DMS 273 treated with DMSO at 0.1 percent for 48 hours (cell line): ENCODE measurements around the gene PLA2G2C.

Experiments used
- DNase-seq: peaks from one replicate; lab custom pipeline; 2025; lab: John Stamatoyannopoulos, UW

Gene PLA2G2C

DNA sequence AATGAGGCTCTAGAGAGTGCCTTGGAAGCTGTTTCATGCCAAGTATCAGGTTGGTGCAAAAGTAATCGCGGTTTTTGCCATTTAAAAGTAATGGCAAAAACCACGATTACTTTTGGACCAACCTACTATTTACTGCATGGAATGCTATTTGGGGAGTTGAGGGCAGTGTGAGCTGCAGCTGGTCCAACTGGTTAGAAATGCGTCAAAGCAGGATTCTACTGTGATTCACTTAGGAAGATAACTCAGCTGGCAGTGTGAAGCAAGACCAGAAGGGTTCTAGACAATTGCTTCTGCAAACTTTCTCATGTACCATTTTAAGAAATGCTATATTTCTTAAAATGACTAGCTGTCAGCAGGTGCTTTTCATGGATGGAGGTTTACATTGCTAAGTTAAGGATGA lies 21.2 kb upstream of the PLA2G2C start:
- DNase-seq, result no peak

DNA sequence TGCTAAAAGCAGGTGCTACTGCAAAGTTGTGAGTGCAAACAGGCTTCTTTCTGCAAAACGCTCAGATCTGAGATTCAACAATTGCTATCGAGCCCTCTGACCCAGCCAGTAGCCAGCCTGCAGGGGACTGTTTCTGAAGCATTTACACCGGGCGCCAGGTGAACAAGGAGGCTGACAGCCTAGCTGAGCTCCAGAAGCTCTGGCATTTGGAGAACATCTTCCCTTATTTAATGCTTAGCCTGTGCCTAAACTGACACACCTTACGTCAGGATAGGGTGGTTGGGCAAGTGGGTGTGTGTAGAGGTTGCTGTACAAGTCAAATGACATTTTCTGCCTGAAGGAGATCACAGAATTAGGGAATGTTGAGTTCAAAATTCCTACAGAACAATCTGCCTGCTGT lies 15.8 kb upstream of the PLA2G2C start:
- no peak for DNase-seq

DNA sequence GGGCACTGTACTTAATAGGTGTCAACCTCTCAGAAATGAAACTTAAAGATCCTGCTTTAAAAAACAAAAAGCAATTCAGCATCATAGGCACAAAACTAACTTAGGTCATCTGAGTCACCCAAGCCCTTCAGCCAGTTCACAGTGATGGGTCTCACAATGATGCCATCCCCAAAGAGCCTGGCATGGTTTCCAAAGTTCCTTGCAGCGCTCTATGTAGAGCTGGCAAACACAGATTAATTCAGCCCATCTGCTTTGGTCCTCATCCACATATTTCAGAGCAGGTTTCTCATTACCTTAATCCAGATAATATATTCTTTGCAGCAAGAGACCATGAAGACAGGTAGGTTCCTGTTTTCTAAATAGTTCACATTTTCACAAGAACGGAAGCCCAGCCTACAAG lies 14.6 kb upstream of the PLA2G2C start:
- no peak for DNase-seq

DNA sequence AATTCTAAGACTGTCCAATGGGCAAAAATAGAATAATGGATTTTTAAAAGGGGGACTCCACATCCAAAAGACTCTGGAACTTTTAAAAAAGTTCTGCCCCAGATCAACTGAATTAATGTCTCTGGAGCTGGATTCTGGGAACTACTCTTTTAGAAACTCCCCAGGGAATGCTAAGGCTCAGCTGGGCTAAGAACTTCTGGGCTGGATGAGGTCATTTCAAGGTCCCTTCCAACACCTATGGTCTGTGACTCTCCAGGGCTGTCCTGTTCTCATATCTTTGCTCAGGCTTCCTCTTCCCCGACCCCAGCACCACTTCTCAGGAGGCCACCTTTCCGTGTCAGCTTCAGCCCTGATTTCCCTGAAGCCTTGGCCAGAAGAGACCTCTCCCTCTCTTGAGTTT lies 13.5 kb upstream of the PLA2G2C start:
- no peak for DNase-seq

DNA sequence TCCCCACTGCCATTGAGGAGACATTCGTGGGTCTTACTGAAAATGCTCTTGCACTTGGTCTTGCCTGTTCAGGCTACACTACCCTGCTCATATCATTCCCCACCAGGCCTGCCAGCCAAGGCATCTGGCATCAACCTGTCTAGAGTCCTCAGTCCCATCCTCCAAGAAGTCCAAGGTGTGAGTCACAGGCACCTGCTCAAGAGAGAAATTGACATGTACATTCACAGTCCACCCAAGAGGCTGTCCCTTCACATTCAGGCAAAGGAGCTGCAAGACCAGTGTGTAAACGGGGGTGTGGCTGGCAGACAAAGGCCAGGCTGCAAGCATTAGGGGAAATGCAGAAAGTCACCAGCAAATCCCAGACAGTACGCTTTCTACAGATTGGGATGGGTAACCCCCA lies 13.1 kb upstream of the PLA2G2C start:
- no peak for DNase-seq

DNA sequence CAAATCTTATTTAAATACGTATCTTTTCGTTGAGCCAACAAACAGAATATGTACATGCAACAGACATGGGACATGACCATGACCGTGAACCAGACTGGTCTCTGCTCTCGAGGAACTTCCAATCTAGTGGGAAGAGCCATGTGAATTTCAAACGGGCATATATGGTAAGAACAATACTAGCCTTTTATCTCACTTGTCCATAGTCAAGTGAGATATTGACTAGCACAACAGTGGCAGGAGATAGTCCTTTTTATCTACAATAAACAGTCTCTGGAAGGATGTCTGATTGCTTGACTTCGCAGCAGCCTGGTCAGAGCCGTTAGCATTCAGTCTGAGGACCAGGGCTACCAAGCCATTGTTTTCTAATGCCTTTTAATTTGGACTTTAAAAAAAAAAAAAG lies 12.6 kb upstream of the PLA2G2C start:
- no peak for DNase-seq

DNA sequence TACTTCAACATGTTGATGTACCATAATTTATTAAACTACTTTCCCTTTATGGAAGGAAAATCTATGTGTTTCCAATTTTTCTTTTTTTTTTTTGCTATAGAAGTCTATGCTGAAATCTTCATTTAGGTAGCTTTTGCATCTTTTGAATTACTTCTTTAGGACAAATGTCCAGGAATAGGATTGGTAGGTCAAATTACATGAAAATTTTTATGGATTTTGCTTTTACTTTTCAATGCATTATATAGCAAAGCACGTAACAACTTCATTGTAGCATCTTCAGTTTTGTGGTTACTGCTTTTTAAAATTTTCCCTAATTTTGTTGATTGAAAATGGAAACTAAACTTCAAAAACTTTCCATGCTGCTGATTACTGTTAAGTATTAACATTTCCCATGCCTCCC lies 12.0 kb upstream of the PLA2G2C start:
- DNase-seq, result no peak

DNA sequence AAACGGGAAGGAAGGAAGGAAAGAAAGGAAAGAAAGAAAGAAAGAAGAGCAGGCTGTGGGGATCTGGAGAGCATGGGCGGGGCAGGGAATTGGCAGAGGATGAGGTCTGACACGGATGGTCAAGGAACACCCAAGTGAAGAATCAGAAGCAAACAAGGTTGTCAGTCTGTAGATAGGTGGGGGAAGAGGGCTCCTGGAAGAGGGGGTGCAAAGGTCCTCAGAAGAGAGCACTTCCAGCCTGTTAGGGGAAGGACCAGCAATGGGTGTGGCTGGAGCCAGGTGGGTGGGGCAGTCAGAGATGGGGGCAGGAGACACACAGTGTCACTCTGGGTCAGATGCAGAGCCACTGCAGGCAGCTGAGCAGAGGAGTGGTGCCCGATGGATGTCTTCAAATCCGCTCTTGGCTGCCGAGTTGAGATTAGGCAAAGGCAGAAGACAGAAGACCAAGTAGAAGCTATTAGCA lies 11.0 kb upstream of the PLA2G2C start:
- DNase-seq, result no peak

DNA sequence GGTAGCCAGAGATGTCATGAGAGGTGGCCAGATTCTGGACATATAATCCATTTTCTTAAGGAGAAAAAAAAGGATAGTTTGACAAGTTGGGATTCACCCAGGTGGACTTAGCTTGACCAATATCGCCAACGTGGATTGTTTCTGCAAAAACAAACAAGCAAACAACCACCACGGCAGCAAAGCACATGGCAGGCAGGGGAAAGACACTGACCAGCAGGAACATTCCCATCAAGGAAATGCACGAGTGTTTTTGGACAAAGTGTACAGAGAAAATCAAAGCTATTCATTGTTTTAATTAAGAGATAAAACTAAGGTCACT lies 9.1 kb upstream of the PLA2G2C start:
- DNase-seq, result no peak

DNA sequence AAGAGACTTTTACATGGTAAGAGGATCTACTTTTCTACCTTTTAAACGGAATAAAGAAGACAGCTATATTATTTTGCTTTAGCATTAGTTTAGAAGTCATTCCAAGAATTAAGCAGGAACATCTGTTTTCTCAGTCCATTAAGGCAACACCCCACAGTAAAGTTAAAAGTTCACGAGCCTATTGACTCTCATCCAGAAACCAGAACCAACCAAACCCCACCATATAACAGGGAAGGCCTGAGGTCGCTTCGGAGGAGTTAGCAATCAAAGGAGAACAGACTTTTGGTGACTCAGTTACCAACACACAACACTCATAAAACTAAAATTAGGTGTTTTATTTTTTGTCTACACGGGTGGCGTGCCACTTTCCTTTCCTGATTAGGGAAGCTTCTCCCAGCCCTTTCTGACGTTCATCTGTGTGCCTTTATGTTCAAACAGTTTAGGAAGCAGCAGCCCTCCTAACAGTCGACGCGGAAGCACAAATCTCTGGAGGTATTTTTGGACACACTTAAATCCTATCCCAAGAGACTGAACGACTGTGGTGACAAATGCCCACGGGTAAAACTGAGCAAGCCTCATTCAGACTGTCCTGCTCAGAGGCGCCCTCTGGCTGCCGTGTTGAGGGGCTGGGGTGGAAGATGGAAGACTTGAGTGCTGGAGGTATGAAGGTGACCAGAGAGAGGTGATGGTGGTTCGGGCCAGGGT lies 8.6 kb upstream of the PLA2G2C start:
- peak; percentile 62 for DNase-seq

DNA sequence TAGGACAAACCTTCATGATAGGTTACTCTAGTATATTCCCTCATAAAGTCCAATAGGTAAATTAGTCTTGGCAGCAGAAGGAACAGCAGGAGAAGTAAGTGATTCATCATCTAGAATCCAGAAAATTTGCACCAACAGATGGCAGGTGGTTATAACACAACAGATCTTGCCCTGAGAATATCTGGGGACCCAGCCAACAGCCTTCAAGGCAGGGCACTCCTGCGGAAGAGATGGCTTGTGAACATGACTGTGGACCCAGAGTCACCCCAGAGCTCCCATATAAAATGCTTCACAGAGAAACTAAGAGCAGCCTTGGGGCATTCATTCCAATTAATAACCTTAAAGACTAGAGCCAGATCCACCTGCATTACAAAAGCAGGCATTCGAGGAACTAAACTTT lies 7.9 kb upstream of the PLA2G2C start:
- peak; percentile 97 for DNase-seq

DNA sequence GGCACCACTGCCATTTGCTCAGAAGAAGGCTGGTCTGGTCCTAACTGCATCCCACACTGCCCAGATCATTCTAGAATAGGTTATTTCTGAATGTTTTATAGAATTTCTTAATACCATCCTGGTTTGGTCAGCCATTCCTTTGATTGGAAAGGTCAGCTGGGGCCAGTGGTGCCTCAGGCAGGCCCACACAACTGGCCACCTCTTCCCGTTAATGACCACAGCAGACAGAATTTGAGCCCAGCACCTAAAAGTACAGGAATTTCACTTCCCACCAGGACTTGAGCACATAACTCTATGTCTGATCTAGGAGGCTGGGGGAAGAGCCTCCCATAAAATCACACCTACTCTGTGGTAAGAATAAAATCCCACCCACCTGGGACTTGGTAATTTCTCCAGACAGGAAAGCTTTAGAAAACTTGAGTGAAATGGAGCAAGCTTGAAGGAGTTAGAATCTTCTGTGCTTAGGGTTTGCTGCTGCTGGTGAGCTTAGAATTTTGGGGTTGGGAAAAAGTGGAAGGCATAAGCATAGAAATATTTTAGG lies 6.6 kb upstream of the PLA2G2C start:
- DNase-seq, result no peak

DNA sequence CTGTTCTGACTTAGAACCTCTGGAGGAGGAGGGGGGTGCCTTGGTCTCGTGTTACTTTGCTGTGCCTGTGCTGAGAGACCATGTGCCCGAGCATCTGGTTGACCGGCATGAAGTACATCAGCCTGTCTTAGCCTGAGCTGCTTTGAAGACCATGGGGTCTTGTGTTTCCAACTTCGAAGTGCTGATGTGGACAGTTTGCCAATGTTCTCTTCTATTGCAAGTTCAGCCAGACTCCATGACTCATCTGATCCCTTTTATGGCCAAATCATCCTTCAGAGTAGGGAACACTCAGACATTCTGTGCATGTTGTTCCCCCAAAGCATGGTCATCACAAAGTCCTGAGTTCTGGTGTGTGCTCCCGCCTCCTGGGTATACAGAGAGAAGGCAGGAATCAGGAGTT lies 6.0 kb upstream of the PLA2G2C start:
- DNase-seq, result no peak

DNA sequence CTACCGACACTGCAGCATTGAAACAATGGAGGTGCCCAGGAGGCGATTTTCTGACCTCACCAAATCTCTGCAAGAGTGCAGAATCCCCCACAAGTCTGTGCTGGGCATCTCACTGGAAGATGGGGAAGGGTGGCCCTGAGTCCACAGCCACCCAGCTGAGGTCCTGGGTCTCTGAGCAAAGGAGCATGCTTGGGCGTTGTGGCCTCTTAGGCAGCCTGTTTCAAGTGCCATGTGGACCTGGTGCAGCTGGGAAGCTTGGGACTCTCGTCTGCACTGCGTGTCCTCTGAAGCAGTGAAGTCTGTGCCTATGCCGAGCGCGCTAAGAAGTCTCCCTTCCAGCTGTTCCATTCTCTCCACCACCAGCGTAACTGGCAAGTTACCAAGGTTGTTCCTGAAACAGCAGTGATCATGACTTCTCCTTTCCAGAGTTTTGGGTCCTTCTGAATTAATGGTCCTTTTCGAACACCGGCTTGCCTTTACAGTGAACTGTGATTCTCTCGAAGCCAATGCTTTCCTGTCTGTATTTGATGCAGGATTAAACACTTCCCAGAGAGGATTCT lies 5.0 kb upstream of the PLA2G2C start:
- no peak for DNase-seq

DNA sequence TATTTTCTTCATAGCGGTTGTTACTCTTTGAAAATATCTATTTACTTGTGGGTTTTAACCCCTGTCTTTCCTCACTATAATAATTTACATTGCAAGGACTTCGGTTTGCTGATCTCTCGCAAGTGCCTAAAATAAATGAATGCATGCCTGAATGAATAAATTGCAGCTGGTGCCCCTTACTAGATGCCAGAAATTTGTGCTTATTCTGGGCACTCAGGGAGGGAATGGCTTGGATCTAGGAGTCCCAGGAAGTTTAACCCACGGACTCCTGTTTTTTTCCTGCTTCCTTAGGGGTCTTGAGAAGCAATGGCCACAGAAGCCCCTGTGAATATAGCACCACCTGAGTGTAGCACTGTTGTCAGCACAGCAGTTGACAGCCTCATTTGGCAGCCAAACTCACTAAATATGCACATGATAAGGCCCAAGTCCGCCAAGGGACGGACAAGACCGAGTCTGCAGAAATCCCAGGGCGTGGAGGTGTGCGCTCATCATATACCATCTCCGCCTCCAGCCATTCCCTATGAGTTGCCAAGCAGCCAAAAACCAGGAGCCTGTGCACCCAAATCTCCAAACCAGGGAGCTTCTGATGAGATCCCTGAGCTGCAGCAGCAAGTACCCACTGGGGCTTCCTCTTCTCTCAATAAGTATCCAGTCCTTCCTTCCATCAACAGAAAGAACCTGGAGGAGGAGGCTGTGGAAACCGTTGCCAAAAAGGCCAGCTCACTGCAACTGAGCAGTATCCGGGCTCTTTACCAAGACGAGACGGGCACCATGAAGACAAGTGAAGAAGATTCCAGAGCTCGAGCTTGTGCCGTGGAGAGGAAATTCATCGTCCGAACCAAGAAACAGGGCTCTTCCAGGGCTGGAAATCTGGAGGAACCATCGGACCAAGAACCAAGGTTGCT lies 4.2 kb upstream of the PLA2G2C start:
- no peak for DNase-seq

DNA sequence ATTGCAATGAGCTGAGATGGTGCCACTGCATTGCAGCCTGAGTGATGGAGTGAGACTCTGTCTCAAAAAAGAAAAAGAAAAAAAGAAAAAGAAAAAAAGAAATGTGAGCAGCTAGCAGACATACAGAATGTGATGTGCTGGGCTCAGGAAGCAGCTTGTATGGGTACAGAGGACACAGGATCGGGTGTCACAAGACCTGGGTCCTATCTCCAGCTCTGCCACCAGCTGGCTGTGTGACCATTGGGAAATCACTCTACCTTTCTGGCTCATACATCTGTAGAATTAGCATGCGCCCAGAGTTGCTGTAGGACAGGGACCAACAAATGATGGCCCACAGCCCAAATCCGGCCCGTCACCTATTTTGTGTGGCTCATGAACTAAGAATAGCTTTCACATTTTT lies 3.3 kb upstream of the PLA2G2C start:
- DNase-seq, result no peak

DNA sequence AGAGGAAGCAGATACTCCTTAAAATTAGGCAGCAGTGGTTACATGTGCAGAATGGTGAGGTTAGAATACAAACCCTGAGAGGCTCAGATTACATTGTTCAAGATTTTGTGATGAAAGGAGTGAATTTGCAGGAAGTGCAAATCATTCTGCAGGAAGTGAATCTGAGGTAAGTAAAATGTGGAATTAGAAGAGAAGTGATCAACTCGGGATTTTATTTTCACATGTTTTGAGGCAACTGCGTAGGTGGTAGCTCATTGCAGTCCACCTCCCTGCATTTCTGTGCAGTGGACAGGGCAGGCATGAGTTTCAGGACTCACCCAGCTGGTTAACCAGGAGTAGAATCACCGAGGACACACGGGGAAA lies 2.1 kb upstream of the PLA2G2C start:
- DNase-seq, result no peak

DNA sequence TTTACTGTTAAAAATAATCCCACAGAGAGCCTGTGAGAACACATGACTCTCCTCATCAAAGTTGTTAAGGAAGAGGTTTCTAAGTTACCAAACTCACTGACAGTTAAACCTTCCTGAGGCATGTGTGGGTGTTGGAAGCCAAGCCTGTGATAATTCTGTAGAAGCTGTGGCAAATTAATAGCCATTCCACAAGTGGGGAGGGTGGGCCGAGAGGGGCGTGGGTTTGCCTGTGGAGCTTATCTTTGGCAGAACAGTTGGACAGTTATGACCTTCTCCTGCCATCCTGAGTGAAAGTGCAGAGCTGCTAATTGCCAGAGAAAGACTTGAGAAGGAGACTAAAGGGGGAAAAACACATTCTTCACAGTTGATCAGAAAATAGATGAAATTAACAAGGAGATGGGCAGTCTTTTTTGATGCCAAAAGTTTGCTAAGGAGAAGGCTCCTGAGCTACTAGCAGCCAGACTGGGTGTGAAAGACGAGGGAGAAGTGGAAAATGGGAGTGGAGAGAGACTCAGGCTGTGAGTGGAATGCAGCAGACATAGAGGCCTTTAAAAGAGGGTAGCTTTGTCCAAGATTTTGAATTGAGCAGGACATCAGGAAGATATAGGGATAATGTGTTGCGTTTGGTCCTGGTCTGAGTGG lies 1.6 kb upstream of the PLA2G2C start:
- DNase-seq, result no peak

DNA sequence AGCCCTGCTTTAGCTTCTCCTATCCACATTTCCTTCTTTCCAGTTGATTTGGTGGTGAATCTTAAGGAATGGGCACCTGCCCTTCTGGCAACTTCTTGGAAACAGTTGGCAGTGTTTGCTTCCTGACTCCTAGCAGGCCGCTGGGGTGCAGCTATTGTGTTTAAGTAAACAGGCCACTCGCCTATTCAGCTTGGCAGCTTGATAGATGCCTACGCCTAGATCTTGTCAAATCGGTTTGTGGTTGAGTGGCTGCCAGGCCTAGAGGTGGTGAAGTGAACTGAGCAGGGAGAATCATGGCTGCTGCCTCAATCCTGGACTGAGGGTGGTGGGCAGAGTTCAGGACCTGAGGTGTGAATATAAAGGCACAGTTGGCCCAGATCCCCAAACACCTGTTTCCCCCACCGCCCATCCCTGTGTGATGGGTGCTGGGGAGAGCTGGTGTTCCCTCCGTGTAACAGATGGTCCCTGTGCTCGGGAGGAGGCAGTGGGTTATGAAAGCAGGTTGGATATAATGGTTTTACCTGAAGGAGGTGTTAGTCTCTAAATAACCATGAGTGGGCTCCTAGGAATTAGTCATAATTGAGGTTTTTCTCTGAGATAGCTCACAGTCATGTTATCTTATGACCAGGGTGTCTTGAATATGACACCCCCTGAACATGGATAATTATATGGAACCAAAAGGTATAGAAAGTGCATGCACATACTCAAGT lies 940 bp upstream of the PLA2G2C start:
- DNase-seq, result peak; percentile 69

DNA sequence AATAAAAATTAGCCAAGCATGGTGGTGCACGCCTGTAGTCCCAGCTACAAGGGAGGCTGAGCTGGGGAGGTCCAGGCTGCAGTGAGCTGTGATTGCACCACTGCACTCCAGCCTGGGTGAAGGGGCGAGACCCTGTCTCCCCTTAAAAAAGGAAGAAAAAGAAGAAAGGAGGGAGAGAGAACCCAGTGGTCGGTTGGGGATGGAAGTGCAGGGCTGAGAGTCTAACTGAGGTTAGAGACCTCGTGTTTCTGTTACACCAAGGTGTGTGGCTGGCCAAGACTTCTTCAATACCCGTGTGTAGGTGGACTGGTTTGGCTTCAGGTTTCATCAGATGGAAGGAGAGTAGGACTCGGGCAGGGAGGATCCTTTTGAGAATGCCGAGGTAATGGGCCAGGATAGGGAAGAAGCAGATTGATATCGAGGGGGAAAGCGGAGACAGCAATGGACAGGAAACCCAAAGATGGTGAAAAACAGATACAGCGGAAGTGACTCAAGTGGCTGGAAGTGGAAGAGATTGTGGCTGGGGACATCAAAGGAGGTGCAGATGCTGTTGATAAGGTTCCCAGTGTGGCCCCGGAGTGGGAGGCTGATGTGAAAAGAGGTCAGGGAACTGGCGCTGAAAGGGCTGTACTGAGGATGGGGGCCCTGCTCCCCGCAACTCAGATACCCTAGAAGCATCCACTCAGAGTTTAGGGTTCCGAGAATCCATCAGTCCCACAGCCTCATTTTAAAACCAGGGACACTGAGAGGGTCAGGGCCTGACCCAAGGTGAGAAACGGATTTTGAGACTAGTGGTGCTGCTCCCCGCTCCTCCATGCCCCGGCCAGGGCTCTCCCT lies 1.1 kb downstream of the PLA2G2C start:
- no peak for DNase-seq

DNA sequence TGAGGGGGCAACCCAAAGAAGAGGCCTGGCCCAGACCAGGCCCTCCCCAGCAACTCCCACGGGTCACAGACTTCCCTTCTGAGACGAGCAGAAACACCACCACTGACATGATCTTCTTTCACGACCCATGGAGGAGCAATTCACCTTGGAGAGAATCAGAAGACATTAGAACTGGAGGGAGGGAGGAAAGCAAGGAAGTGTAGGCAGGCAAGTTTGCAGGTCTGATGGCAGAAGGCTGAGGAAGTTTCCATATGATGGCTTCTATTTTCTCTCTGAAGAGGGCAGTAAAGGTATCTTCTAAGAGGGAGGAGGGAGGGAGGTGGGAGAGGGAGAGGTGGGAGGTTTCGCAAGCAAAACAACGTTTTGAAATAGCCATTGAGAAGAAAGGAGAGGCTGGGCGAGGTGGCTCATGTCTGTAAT lies 1.8 kb downstream of the PLA2G2C start:
- no peak for DNase-seq
